Measurements from ENCODE around the gene APOL2. TPM values are rescaled to one million over a fixed set of nuclear protein-coding genes. Genes with fewer than 3 reads are reported as not detected.
"Not testable (repeated sequence)": the region's sequence is repeated elsewhere in the genome, so short reads cannot be mapped to it uniquely, and the experiment has no call there.

APOL2 gene
- total RNA-seq, 1 experiment from 2014 or later = 11.3 TPM

GRCh38 chr22:36251979-36252608 is 12.8 kb upstream of the APOL2 start:
- DNase-seq; H3K4me2 ChIP-seq (ENCODE audit: low read depth, low read length, poor library complexity, severe bottlenecking); H2AFZ ChIP-seq (ENCODE audit: low read length); H4K20me1 ChIP-seq (ENCODE audit: insufficient read depth, low read depth, low read length); H3K79me2 ChIP-seq (ENCODE audit: low read length); H3K4me3 ChIP-seq (ENCODE audit: low read length); H3K4me1 ChIP-seq (ENCODE audit: low read length); H3K9ac ChIP-seq (ENCODE audit: low read length); H3K27me3 ChIP-seq (ENCODE audit: low read length); H3K27ac ChIP-seq (ENCODE audit: low read length); H3K9me2 ChIP-seq (replicated peaks; ENCODE audit: insufficient read depth, low read length); H3K9me3 ChIP-seq (ENCODE audit: low read length); H3K36me3 ChIP-seq (ENCODE audit: insufficient read depth, low read length): not testable (repeated sequence)

GRCh38 chr22:36250292-36250960 is 11.1 kb upstream of the APOL2 start:
- H3K4me1 ChIP-seq (ENCODE audit: low read length); H3K9ac ChIP-seq (ENCODE audit: low read length); H3K9me3 ChIP-seq (ENCODE audit: low read length); H3K27me3 ChIP-seq (ENCODE audit: low read length); H2AFZ ChIP-seq (ENCODE audit: low read length); DNase-seq; H3K9me2 ChIP-seq (replicated peaks; ENCODE audit: insufficient read depth, low read length); H3K79me2 ChIP-seq (ENCODE audit: low read length); H3K36me3 ChIP-seq (ENCODE audit: insufficient read depth, low read length); H4K20me1 ChIP-seq (ENCODE audit: insufficient read depth, low read depth, low read length); H3K4me2 ChIP-seq (ENCODE audit: low read depth, low read length, poor library complexity, severe bottlenecking); H3K27ac ChIP-seq (ENCODE audit: low read length); H3K4me3 ChIP-seq (ENCODE audit: low read length): not testable (repeated sequence)

- DNase-seq = no peak
- no peaks in the 10 kb centered on the region for H3K79me2 ChIP-seq (ENCODE audit: low read length)
Measured at GRCh38 chr22:36249160-36249559, 9.8 kb upstream of the APOL2 start.

DNA sequence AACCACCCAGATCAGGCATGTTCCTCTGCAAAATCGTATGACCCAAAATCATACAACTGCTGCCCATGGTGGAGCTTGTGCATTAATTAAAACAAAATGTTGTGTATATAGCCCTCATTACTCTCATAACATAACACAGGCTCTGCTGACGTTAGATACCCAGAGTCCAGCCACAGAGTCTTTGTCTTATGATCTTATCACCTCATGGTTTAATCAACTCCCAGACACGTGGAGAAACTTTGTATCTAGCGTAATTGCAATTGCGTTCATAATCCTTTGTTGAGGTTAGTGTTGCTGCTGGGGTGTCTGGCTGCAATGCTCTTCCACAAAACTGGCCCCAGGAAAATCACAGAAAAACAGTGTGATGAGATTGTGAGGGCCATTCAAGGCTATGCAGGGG is 8.6 kb upstream of the APOL2 start:
- Histone ChIP-seq H3K27me3 (ENCODE audit: low read length) (no peaks in the 10 kb centered on the region), H3K9me2 (replicated peaks; ENCODE audit: insufficient read depth, low read length) (no peaks in the 10 kb centered on the region), H3K4me3 (ENCODE audit: low read length) (no peak overlapping the region), H3K79me2 (ENCODE audit: low read length) (no peaks in the 10 kb centered on the region), H3K4me1 (ENCODE audit: low read length) (peaks cover 4% of the 10 kb centered on the region), H4K20me1 (ENCODE audit: insufficient read depth, low read depth, low read length) (no peaks in the 10 kb centered on the region), H3K9me3 (ENCODE audit: low read length) (no peaks in the 10 kb centered on the region), H3K4me2 (ENCODE audit: low read depth, low read length, poor library complexity, severe bottlenecking) (no peak overlapping the region), H3K9ac (ENCODE audit: low read length) (no peak overlapping the region), H3K36me3 (ENCODE audit: insufficient read depth, low read length) (no peaks in the 10 kb centered on the region), H2AFZ (ENCODE audit: low read length) (no peak overlapping the region), H3K27ac (ENCODE audit: low read length) (no peak overlapping the region)
- no peak for DNase-seq

More at GRCh38 chr22:36249160-36249559, 9.8 kb upstream of the APOL2 start:
- Histone ChIP-seq H3K9me3 (ENCODE audit: low read length) (no peaks in the 10 kb centered on the region), H3K27me3 (ENCODE audit: low read length) (no peaks in the 10 kb centered on the region), H3K4me1 (ENCODE audit: low read length) (peaks cover 5% of the 10 kb centered on the region), H3K4me3 (ENCODE audit: low read length) (no peak overlapping the region), H3K9me2 (replicated peaks; ENCODE audit: insufficient read depth, low read length) (no peaks in the 10 kb centered on the region), H4K20me1 (ENCODE audit: insufficient read depth, low read depth, low read length) (no peaks in the 10 kb centered on the region), H3K27ac (ENCODE audit: low read length) (no peak overlapping the region), H2AFZ (ENCODE audit: low read length) (no peak overlapping the region), H3K4me2 (ENCODE audit: low read depth, low read length, poor library complexity, severe bottlenecking) (no peak overlapping the region), H3K9ac (ENCODE audit: low read length) (no peak overlapping the region), H3K36me3 (ENCODE audit: insufficient read depth, low read length) (no peaks in the 10 kb centered on the region)

GRCh38 chr22:36246718-36247117 is 7.4 kb upstream of the APOL2 start:
- Histone ChIP-seq H3K79me2 (ENCODE audit: low read length) (no peaks in the 10 kb centered on the region), H3K9ac (ENCODE audit: low read length) (no peak overlapping the region), H2AFZ (ENCODE audit: low read length) (no peak overlapping the region), H3K4me2 (ENCODE audit: low read depth, low read length, poor library complexity, severe bottlenecking) (no peak overlapping the region), H3K27me3 (ENCODE audit: low read length) (no peaks in the 10 kb centered on the region; the same call in 1 of the 2 replicates), H4K20me1 (ENCODE audit: insufficient read depth, low read depth, low read length) (no peaks in the 10 kb centered on the region), H3K4me1 (ENCODE audit: low read length) (no peaks in the 10 kb centered on the region), H3K4me3 (ENCODE audit: low read length) (no peak overlapping the region), H3K9me2 (replicated peaks; ENCODE audit: insufficient read depth, low read length) (no peaks in the 10 kb centered on the region), H3K9me3 (ENCODE audit: low read length) (no peaks in the 10 kb centered on the region), H3K36me3 (ENCODE audit: insufficient read depth, low read length) (no peaks in the 10 kb centered on the region), H3K27ac (ENCODE audit: low read length) (no peak overlapping the region)
- DNase-seq = no peak

GRCh38 chr22:36245805-36246356 is 6.6 kb upstream of the APOL2 start:
- no peak overlapping the region for H3K27ac ChIP-seq (ENCODE audit: low read length)
- no peaks in the 10 kb centered on the region for H3K79me2 ChIP-seq (ENCODE audit: low read length)
- DNase-seq = no peak
- H3K9me2 ChIP-seq (replicated peaks; ENCODE audit: insufficient read depth, low read length) = no peaks in the 10 kb centered on the region
- H3K36me3 ChIP-seq (ENCODE audit: insufficient read depth, low read length) = no peaks in the 10 kb centered on the region
- H2AFZ ChIP-seq (ENCODE audit: low read length) = no peak overlapping the region
- H3K4me3 ChIP-seq (ENCODE audit: low read length) = no peak overlapping the region
- no peaks in the 10 kb centered on the region; the same call in 1 of the 2 replicates for H3K27me3 ChIP-seq (ENCODE audit: low read length)
- no peaks in the 10 kb centered on the region for H3K9me3 ChIP-seq (ENCODE audit: low read length)
- no peak overlapping the region for H3K9ac ChIP-seq (ENCODE audit: low read length)
- no peaks in the 10 kb centered on the region for H3K4me1 ChIP-seq (ENCODE audit: low read length)
- no peaks in the 10 kb centered on the region for H4K20me1 ChIP-seq (ENCODE audit: insufficient read depth, low read depth, low read length)
- no peak overlapping the region for H3K4me2 ChIP-seq (ENCODE audit: low read depth, low read length, poor library complexity, severe bottlenecking)

- Histone ChIP-seq H3K4me2 (ENCODE audit: low read depth, low read length, poor library complexity, severe bottlenecking) (no peak overlapping the region), H3K4me3 (ENCODE audit: low read length) (no peak overlapping the region), H4K20me1 (ENCODE audit: insufficient read depth, low read depth, low read length) (no peaks in the 10 kb centered on the region), H3K79me2 (ENCODE audit: low read length) (no peaks in the 10 kb centered on the region), H3K9ac (ENCODE audit: low read length) (no peak overlapping the region), H2AFZ (ENCODE audit: low read length) (no peak overlapping the region), H3K27ac (ENCODE audit: low read length) (no peak overlapping the region), H3K27me3 (ENCODE audit: low read length) (no peaks in the 10 kb centered on the region; the same call in 1 of the 2 replicates), H3K9me3 (ENCODE audit: low read length) (no peaks in the 10 kb centered on the region), H3K36me3 (ENCODE audit: insufficient read depth, low read length) (no peaks in the 10 kb centered on the region), H3K4me1 (ENCODE audit: low read length) (peaks cover 3% of the 10 kb centered on the region), H3K9me2 (replicated peaks; ENCODE audit: insufficient read depth, low read length) (no peaks in the 10 kb centered on the region)
- DNase-seq = no peak
Measured at GRCh38 chr22:36244522-36245391, 5.4 kb upstream of the APOL2 start.

GRCh38 chr22:36243986-36244385 is 4.7 kb upstream of the APOL2 start:
- H2AFZ ChIP-seq (ENCODE audit: low read length) = no peak overlapping the region
- H3K36me3 ChIP-seq (ENCODE audit: insufficient read depth, low read length) = no peaks in the 10 kb centered on the region
- no peaks in the 10 kb centered on the region for H3K9me3 ChIP-seq (ENCODE audit: low read length)
- no peak overlapping the region for H3K4me2 ChIP-seq (ENCODE audit: low read depth, low read length, poor library complexity, severe bottlenecking)
- H3K9me2 ChIP-seq (replicated peaks; ENCODE audit: insufficient read depth, low read length) = no peaks in the 10 kb centered on the region
- no peak overlapping the region for H3K9ac ChIP-seq (ENCODE audit: low read length)
- H3K79me2 ChIP-seq (ENCODE audit: low read length) = peaks cover 3% of the 10 kb centered on the region
- no peak overlapping the region for H3K4me3 ChIP-seq (ENCODE audit: low read length)
- H4K20me1 ChIP-seq (ENCODE audit: insufficient read depth, low read depth, low read length) = no peaks in the 10 kb centered on the region
- H3K4me1 ChIP-seq (ENCODE audit: low read length) = peaks cover 5% of the 10 kb centered on the region
- no peak for DNase-seq
- no peaks in the 10 kb centered on the region; the same call in 1 of the 2 replicates for H3K27me3 ChIP-seq (ENCODE audit: low read length)
- H3K27ac ChIP-seq (ENCODE audit: low read length) = no peak overlapping the region

All from Karpas-422 (cell line).